Hepatocyte (in vitro differentiated cells): ENCODE data around the gene PIP5K1C. TPM values are rescaled to one million over a fixed set of nuclear protein-coding genes. Genes with fewer than 3 reads are reported as not detected.

Experiments used
- DNase-seq: peaks from one replicate; pipeline ENCODE4 v3.0.0-alpha.2; 2016; ENCODE audit warnings: low spot score
- H2AFZ ChIP-seq: fragments of 200-600 bp; sonication (generic); 2 replicates; pipeline ENCODE4 v1.6.0; 2016; ENCODE audit warnings: antibody characterized with exemption, mild to moderate bottlenecking
- H3K27ac ChIP-seq: fragments of 200-600 bp; sonication (generic); 2 replicates; pipeline ENCODE4 v1.5.1; 2016; ENCODE audit warnings: mild to moderate bottlenecking
- H3K27me3 ChIP-seq: fragments of 200-600 bp; sonication (generic); 2 replicates; pipeline ENCODE4 v1.6.1; 2016
- H3K36me3 ChIP-seq: fragments of 200-600 bp; sonication (generic); replicated peaks from 2 replicates; pipeline ENCODE4 v1.5.1; 2016; ENCODE audit warnings: low read depth; ENCODE audit not compliant: insufficient read depth
- H3K4me1 ChIP-seq: fragments of 200-600 bp; sonication (generic); 2 replicates; pipeline ENCODE4 v1.5.1; 2016; ENCODE audit warnings: mild to moderate bottlenecking, moderate library complexity; ENCODE audit not compliant: insufficient read depth
- H3K4me2 ChIP-seq: fragments of 200-600 bp; sonication (generic); 2 replicates; pipeline ENCODE4 v1.6.0; 2016
- H3K4me3 ChIP-seq: fragments of 200-600 bp; sonication (generic); 2 replicates; pipeline ENCODE4 v1.5.1; 2016; ENCODE audit warnings: mild to moderate bottlenecking
- H3K79me2 ChIP-seq: fragments of 200-600 bp; sonication (generic); 2 replicates; pipeline ENCODE4 v1.6.0; 2017; ENCODE audit warnings: mild to moderate bottlenecking
- H3K9me2 ChIP-seq: fragments of 200-600 bp; sonication (generic); replicated peaks from 2 replicates; pipeline ENCODE4 v1.6.0; 2017; ENCODE audit warnings: mild to moderate bottlenecking; ENCODE audit not compliant: insufficient read depth
- H3K9me3 ChIP-seq: fragments of 200-600 bp; sonication (generic); 2 replicates; pipeline ENCODE4 v1.5.1; 2016; ENCODE audit warnings: low read depth, mild to moderate bottlenecking
- H4K20me1 ChIP-seq: fragments of 200-600 bp; sonication (generic); 2 replicates; pipeline ENCODE4 v1.6.0; 2016; ENCODE audit warnings: mild to moderate bottlenecking; ENCODE audit not compliant: insufficient read depth, poor library complexity, severe bottlenecking
- CTCF ChIP-seq: fragments of 200-600 bp; sonication (generic); IDR thresholded peaks from 2 replicates; pipeline ENCODE4 v1.5.1; 2016; ENCODE audit warnings: antibody characterized with exemption, mild to moderate bottlenecking; ENCODE audit not compliant: poor library complexity
- EZH2 ChIP-seq: fragments of 200-600 bp; sonication (generic); IDR thresholded peaks from 2 replicates; pipeline ENCODE4 v1.6.1; 2016; ENCODE audit warnings: antibody characterized with exemption, mild to moderate bottlenecking, borderline replicate concordance
- EZH2phosphoT487 ChIP-seq: fragments of 200-600 bp; sonication (generic); IDR thresholded peaks from one replicate; pipeline ENCODE4 v1.6.1; 2018; ENCODE audit warnings: antibody characterized with exemption, mild to moderate bottlenecking, low read depth, moderate library complexity; ENCODE audit not compliant: unreplicated experiment, severe bottlenecking
- WGBS: methylation state at CpG from one replicate; pipeline ENCODE4 v1.1.6; 2016; ENCODE audit warnings: low lambda C conversion rate; ENCODE audit errors: missing lambda C conversion rate; 5-methylcytosine and 5-hydroxymethylcytosine counted together
- polyA plus RNA-seq: library from polyadenylated mRNA; unstranded; fragments of >200 nt; fragmentation: Nextera tagmentation; extraction: Ambion mirVana; gene quantifications from 2 replicates; pipeline ENCODE4 v1.2.1, GENCODE V29; 2016
- total RNA-seq: library from RNA; depleted of rRNA; stranded (reverse); fragments of >200 nt; gene quantifications from 2 replicates; pipeline ENCODE4 v1.2.3, GENCODE V29; 2014

PIP5K1C gene
- total and polyA plus RNA-seq, 2 experiments from 2014 or later: 20.7 to 37.1 TPM

- peaks cover 13% of the 10 kb centered on the region for H3K4me1 ChIP-seq
- no peaks in the 10 kb centered on the region for H3K36me3 ChIP-seq
- H3K79me2 ChIP-seq: peaks cover 81% of the 10 kb centered on the region
- no peak overlapping the region for H3K27ac ChIP-seq
- WGBS: 100% methylated on average over 3 of the region's 10 CpGs
- H4K20me1 ChIP-seq: peaks cover 63% of the 10 kb centered on the region
- TF ChIP-seq EZH2phosphoT487 (no peak), EZH2 (no peak), CTCF (no peak)
- DNase-seq: no peak
- H3K9me2 ChIP-seq: no peaks in the 10 kb centered on the region
- no peaks in the 10 kb centered on the region for H3K9me3 ChIP-seq
- no peak overlapping the region for H3K4me2 ChIP-seq
- H2AFZ ChIP-seq: no peak overlapping the region
- H3K27me3 ChIP-seq: no peaks in the 10 kb centered on the region
- H3K4me3 ChIP-seq: no peak overlapping the region
Observed at GRCh38 chr19:3696660-3696995, 3.6 kb downstream of the PIP5K1C start.

DNA sequence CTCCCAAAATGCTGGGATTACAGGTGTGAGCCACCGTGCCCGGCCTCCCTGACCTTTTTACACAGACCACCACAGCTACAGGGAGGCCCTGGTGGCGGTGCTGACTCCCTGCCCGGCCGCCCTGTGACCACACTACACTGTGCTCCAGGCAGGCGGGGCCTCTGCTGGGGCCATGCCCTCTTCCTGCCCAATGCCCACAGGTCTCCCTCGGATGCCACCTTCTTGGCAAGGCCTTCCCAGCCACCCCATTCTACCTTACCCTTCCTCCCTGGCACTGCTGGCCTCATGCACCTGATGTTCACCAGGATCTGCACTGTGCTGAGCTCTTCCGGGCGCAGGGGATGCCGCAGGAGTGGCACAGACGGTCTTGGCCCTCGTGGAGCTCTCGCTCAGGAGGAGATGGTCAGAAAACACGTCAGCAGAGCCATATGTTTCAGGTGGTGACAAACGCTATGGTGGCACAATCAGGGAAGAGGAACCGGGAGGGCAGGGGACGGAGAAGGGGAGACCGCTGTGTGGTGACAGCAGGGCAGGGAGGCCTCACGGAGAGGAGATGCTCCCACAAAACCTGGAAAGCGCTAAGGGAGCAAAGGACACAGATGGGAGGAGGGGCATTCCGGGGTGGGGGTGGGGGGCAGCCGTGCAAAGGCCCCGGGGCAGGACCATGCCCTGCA, 4.1 kb downstream of the PIP5K1C start:
- no peaks in the 10 kb centered on the region for H3K9me3 ChIP-seq
- H3K27me3 ChIP-seq: no peaks in the 10 kb centered on the region
- no peaks in the 10 kb centered on the region for H3K36me3 ChIP-seq
- peaks cover 86% of the 10 kb centered on the region for H3K79me2 ChIP-seq
- H2AFZ ChIP-seq: no peak overlapping the region
- no peak overlapping the region for H3K4me3 ChIP-seq
- WGBS: 97% methylated on average over 21 of the region's 23 CpGs
- no peak overlapping the region for H3K4me2 ChIP-seq
- peaks cover 64% of the 10 kb centered on the region for H4K20me1 ChIP-seq
- H3K9me2 ChIP-seq: no peaks in the 10 kb centered on the region
- no peak overlapping the region for H3K27ac ChIP-seq
- H3K4me1 ChIP-seq: peaks cover 13% of the 10 kb centered on the region
- no peak for DNase-seq
- no peak for TF ChIP-seq CTCF
- TF ChIP-seq EZH2: no peak
- no peak for TF ChIP-seq EZH2phosphoT487

DNA sequence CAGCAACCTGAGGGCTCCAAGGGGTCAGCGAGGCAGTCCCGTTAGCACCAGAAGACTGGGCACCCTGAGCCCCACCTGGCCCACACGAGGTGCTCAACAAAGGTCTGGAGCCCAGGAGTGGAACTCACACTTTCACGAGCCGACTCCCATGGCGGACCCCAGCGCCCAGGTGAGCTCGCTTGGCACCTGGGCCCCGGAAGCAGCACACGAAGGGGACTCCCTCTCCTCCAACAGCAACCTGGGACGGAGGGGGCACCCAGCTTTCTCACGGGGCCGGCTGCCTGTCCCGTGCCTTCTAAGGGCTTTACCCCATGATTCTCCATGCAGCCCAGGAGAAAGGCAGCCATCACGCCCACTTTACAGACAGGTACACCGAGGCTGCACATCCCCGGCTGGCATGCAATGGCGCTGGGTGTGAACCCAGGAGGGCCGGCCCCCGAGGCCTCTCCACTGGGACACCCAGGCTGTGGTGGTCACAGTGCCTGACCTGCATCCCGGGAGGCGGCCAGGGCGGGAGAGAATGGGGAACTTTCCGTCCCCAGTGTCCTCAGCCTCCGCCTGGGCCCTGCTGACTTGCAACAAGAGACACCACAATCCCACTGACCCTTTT, 5.0 kb downstream of the PIP5K1C start:
- no peak overlapping the region for H3K27ac ChIP-seq
- TF ChIP-seq CTCF (no peak), EZH2 (no peak), EZH2phosphoT487 (no peak)

More for the DNA sequence above, 5.0 kb downstream of the PIP5K1C start:
- H3K9me3 ChIP-seq: no peaks in the 10 kb centered on the region
- peaks cover 13% of the 10 kb centered on the region for H3K4me1 ChIP-seq
- peaks cover 64% of the 10 kb centered on the region for H4K20me1 ChIP-seq
- no peak for DNase-seq
- H3K4me3 ChIP-seq: no peak overlapping the region
- WGBS: 97% methylated on average over 25 of the region's 25 CpGs
- no peak overlapping the region for H3K4me2 ChIP-seq
- H3K79me2 ChIP-seq: peaks cover 95% of the 10 kb centered on the region
- no peaks in the 10 kb centered on the region for H3K36me3 ChIP-seq
- no peaks in the 10 kb centered on the region for H3K9me2 ChIP-seq
- no peaks in the 10 kb centered on the region for H3K27me3 ChIP-seq
- H2AFZ ChIP-seq: no peak overlapping the region
